ENCODE data around the gene EZH2.

DNA sequence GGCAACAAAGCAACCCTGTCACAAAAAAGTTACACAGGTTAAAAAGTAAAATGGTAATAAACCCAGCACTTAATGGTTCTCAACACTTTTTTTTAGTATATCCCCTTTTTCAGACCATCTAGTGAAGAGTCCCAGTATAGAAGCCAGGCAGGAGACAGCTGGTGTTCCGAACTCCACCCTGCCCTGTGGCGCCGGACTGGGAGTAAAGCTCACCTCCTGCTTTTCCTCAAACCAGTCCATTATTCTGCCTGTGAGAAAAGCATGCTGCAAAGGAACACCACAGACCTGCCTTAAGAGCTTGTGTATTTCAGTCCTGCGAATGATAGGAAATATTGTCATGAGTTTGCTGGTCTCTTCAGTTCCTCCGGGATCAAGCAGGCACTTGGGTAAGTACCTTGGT, 81.0 kb downstream of the EZH2 start:
- TF ChIP-seq CTCF (IDR thresholded peaks at IDR 0.05; ENCODE audit: borderline replicate concordance, extremely low read depth, low read length, poor library complexity, severe bottlenecking) (no peak), EZH2 (IDR thresholded peaks at IDR 0.05; ENCODE audit: borderline replicate concordance, low read depth, low read length, severe bottlenecking) (no peak)

All from DND-41 (cell line).